Heart left ventricle (tissue), 16 donors: ENCODE results near the gene MAPK11. TPM values are rescaled to one million over a fixed set of nuclear protein-coding genes. Genes with fewer than 3 reads are reported as not detected.

ENCODE experiments used
- ATAC-seq, 4 donors: fragments of 200-7000 bp; cut with Tn5 transposase; one replicate each; pipeline ENCODE4 v1.9.1; 2020 to 2022; ENCODE audit warnings: moderate library complexity in 4 of 4, mild to moderate bottlenecking in 3 of 4, moderate number of reproducible peaks in 1 of 4
- DNase-seq, 5 donors: peaks; one replicate each; pipeline ENCODE4 v3.0.0-alpha.2; 2020
- H3K27ac ChIP-seq, 12 donors: fragments of 200-600 bp; sonication (generic) in 4 of 12; one replicate each; pipeline versions ENCODE4 v1.5.0 to v1.8.0; 2016 to 2022; ENCODE audit warnings: mild to moderate bottlenecking in 2 of 12
- H3K27me3 ChIP-seq, 9 donors: fragments of 200-600 bp; sonication (generic) in 2 of 9; one replicate each; pipeline versions ENCODE4 v1.5.1 to v1.8.0; 2016 to 2022; ENCODE audit warnings: mild to moderate bottlenecking in 3 of 9
- H3K36me3 ChIP-seq, 9 donors: fragments of 200-600 bp; sonication (generic) in 2 of 9; one replicate each; pipeline versions ENCODE4 v1.5.0 to v1.8.0; 2018 to 2022; ENCODE audit warnings: mild to moderate bottlenecking in 2 of 9
- H3K4me1 ChIP-seq, 12 donors: fragments of 200-600 bp; sonication (generic) in 4 of 12; one replicate each; pipeline versions ENCODE4 v1.5.0 to v1.8.0; 2016 to 2022; ENCODE audit warnings: mild to moderate bottlenecking in 3 of 12
- H3K4me3 ChIP-seq, 12 donors: fragments of 200-600 bp; sonication (generic) in 4 of 12; one replicate each; pipeline versions ENCODE4 v1.5.0 to v1.8.0; 2017 to 2022; ENCODE audit warnings: mild to moderate bottlenecking in 9 of 12, moderate library complexity in 4 of 12
- H3K9me3 ChIP-seq, 12 donors: fragments of 200-600 bp; sonication (generic) in 4 of 12; one replicate each; pipeline versions ENCODE4 v1.5.0 to v1.8.0; 2016 to 2022; ENCODE audit warnings: mild to moderate bottlenecking in 1 of 12
- CTCF ChIP-seq, 12 donors: fragments of 200-600 bp; sonication (generic) in 4 of 12; IDR thresholded peaks; one replicate each; pipeline versions ENCODE4 v1.5.0 to v1.8.0; 2018 to 2022; ENCODE audit warnings: antibody characterized with exemption in 12 of 12, mild to moderate bottlenecking in 5 of 12
- POLR2A ChIP-seq, 2 donors: fragments of 450-650 bp; IDR thresholded peaks; one replicate each; pipeline ENCODE4 v1.6.1; 2017; ENCODE audit warnings: antibody characterized with exemption in 2 of 2, mild to moderate bottlenecking in 2 of 2, moderate library complexity in 2 of 2
- WGBS, 4 donors: extraction: QIAGEN DNeasy Blood & Tissue Kit in 2 of 4; methylation state at CpG; one replicate each; pipeline versions ENCODE4 v1.1.5 to v1.1.7; 2013 to 2018; 5-methylcytosine and 5-hydroxymethylcytosine counted together
- intact Hi-C, 10 donors: fragments of 100-400 bp; cut with DNase I; formaldehyde crosslinking; loops; one replicate each; pipeline versions ENCODE4 v1.11.1 to v1.14.2; 2022
- polyA plus RNA-seq, 2 donors: library from polyadenylated mRNA; stranded (reverse); fragments of 200-250 nt; gene quantifications; one replicate each; pipeline ENCODE4 v1.2.3, GENCODE V29; 2013
- total RNA-seq, 9 donors: library from RNA; depleted of rRNA in 2 of 9; stranded (reverse); fragments of >200 nt in 2 of 9; fragmentation: NEBNext Ultra II Directional in 3 of 9; extraction: Animal tissue kit (Norgen Biotek cat#: 25700) in 3 of 9; gene quantifications; one replicate each; pipeline versions ENCODE4 v1.1.0 to v1.2.4, GENCODE V29; 2016 to 2023
- donor health status: ischemic (EF 13 %, LVEDD 7.1; RV severe dilation, severe dysfunction).
- donor health status: healthy with polysubstance abuse.
- donor health status: DM: no; HTN: yes; CAD: no.
- donor health status: DM: no; HTN: no; CAD: no.
- donor health status: ischemic (EF 25% LVEDD 6.9; RV normal size, moderate dysfunction).
- donor health status: ischemic (EF 25% LVEDD 5.7; RV mildly dilated, moderate dysfunction).
- donor health status: healthy.
- donor health status: DM: yes; HTN: yes; CAD: no.
- donor health status: ischemic (EF 35%, LVEDD 5.7; RV mildly dilated, moderate dysfunction).
- donor health status: nonischemic (EF 11% LVEDD 7.7; RV severe dilation, severe dysfunction).
- donor health status: DM: yes; HTN: yes; CAD: no.
- donor health status: PGD.
- donor health status: ischemic (EF 29% LVEDD 5.4; RV normal size, mild dysfunction).
- donor health status: nonischemic (EF 23%, LVEDD 6.1; RV moderate dilation, normal function).

The MAPK11 gene
- total and polyA plus RNA-seq, 11 donors = 5.0 to 12.1 (median 7.5) TPM

GRCh38 chr22:50216684-50217520 lies 53.3 kb downstream of the MAPK11 start:
- Histone ChIP-seq H3K9me3 (no peaks in the 10 kb centered on the region), H3K4me3 (no peak overlapping the region), H3K27me3 (no peaks in the 10 kb centered on the region), H3K4me1 (peaks cover 0 to 14% (median 4%) of the 10 kb centered on the region in 12 donors), H3K36me3 (peaks cover 2 to 94% (median 84%) of the 10 kb centered on the region in 9 donors), H3K27ac (no peak overlapping the region)
- 93 to 96% (median 95%) methylated on average over 27 to 57 of the region's 57 CpGs for WGBS, 4 donors
- TF ChIP-seq POLR2A (IDR thresholded peaks at IDR 0.05) = no peak
- TF ChIP-seq CTCF (IDR thresholded peaks at IDR 0.05) = no peak
- no peak for ATAC-seq
- intact Hi-C loops = no loop called here
- no peak for DNase-seq

DNA sequence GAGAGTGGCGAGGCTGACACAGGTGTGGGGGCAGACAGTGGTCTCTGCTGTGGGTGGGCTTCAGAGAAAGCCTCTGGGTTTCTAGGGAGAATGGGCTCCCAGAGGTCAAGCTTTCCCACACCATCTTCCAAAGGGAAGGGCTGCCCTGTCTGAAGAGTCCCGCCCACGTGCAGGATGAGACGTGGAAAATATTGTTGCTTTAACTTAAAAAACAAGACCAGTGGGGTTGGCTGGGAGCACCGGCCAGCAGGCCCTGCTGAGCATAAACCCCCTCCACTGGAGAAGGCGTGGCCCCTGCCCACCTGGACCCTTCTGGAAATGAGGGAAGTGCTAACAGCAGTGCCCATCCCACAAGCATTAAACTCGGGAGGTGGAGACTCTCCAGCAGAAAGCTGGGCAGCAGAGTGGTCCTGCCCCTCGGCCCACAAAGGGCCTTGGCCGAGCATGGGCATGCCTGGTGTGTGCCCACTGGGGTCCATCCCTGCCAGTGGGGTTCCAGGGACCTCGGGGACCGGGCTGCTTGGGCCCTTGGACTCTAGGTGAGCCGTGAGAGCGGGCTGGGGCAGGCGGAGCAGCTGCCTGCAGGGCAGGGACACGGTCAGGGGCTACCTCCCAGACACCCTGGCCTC lies 54.0 kb downstream of the MAPK11 start:
- H3K4me3 ChIP-seq = no peak overlapping the region
- H3K27ac ChIP-seq = no peak overlapping the region
- no peaks in the 10 kb centered on the region for H3K27me3 ChIP-seq
- H3K36me3 ChIP-seq = peaks cover 2 to 94% (median 82%) of the 10 kb centered on the region in 9 donors
- H3K9me3 ChIP-seq = no peaks in the 10 kb centered on the region
- TF ChIP-seq CTCF (IDR thresholded peaks at IDR 0.05) (no peak), POLR2A (IDR thresholded peaks at IDR 0.05) (no peak)
- intact Hi-C loops = no loop called here
- 80 to 91% (median 86%) methylated on average over 10 to 15 of the region's 15 CpGs for WGBS, 4 donors
- DNase-seq (no peak), ATAC-seq (no peak)
- peaks cover 0 to 14% (median 4%) of the 10 kb centered on the region in 12 donors for H3K4me1 ChIP-seq

DNA sequence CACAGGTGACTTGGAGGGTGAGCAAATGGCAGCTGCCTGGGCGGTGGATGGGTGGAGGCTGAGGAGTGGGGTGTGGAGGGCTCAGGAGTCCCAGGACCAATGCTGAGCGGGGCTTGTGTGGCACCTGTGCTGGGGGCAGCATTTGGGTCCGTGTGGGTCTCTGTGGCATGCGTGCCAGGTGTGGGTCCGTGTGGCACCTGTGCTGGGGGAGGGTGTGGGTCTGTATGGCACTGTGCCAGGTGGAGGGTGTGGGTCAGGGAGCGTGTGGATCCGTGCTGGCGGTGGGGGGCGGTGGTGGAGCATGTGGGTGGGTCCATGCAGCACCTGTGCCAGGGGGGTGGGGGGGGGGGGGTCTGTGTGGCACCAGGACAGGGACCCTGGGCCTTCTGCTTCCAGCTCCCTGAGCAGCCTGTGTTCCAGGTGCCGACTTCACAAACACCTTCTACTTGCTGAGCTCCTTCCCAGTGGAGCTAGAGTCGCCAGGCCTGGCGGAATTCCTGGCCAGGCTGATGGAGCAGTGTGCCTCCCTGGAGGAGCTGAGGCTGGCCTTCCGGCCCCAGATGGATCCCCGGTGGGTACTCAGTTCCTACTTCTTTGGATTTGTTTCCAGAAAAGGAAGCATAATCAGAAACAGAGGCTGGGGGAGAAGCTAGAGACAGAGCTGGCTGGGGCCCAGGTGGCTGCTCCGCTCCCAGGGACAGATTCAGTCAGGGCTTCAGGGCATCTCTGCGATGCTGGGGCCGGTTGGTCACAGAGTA lies 54.7 kb downstream of the MAPK11 start:
- no peak for DNase-seq
- no peak for ATAC-seq
- Histone ChIP-seq H3K9me3 (no peaks in the 10 kb centered on the region), H3K27ac (no peak overlapping the region), H3K4me3 (no peak overlapping the region), H3K27me3 (no peaks in the 10 kb centered on the region), H3K4me1 (peaks cover 0 to 14% (median 4%) of the 10 kb centered on the region in 12 donors), H3K36me3 (peaks cover 2 to 94% (median 82%) of the 10 kb centered on the region in 9 donors)
- no peak for TF ChIP-seq POLR2A (IDR thresholded peaks at IDR 0.05)
- no peak for TF ChIP-seq CTCF (IDR thresholded peaks at IDR 0.05)
- WGBS, 4 donors = 69 to 81% (median 73%) methylated on average over 15 to 17 of the region's 17 CpGs
- intact Hi-C loops = no loop called here

Other genes with a start within 250 kb of the MAPK11 start
- not detected for gene TTLL8, start 212.1 kb downstream of the MAPK11 start, total RNA-seq
- not detected for gene TTLL8, start 212.1 kb downstream of the MAPK11 start, polyA plus RNA-seq
- under 1 TPM in 4 of 9 donors, not detected in 5; 0.07 to 0.80 (median 0.30) TPM for gene MLC1, start 185.0 kb downstream of the MAPK11 start, total RNA-seq
- gene MLC1, start 185.0 kb downstream of the MAPK11 start, polyA plus RNA-seq = under 1 TPM; 0.03 to 0.19 TPM
- gene MOV10L1, start 180.4 kb downstream of the MAPK11 start, total RNA-seq = under 1 TPM in 3 of 9 donors, not detected in 6; 0.09 to 0.63 (median 0.13) TPM
- gene MOV10L1, start 180.4 kb downstream of the MAPK11 start, polyA plus RNA-seq = under 1 TPM; 0.06 to 0.27 TPM
- gene PANX2, start 99.6 kb downstream of the MAPK11 start, total RNA-seq = under 1 TPM in 5 of 9 donors, not detected in 4; 0.08 to 0.77 (median 0.56) TPM
- gene PANX2, start 99.6 kb downstream of the MAPK11 start, polyA plus RNA-seq = under 1 TPM in 1 of 2 donors, not detected in 1; 0.08 TPM
- gene TRABD, start 84.5 kb downstream of the MAPK11 start, total RNA-seq = 10 to 100 TPM; 14.3 to 28.1 (median 17.5) TPM
- gene TRABD, start 84.5 kb downstream of the MAPK11 start, polyA plus RNA-seq = 10 to 100 TPM; 25.8 to 32.9 TPM
- gene SELENOO, start 69.4 kb downstream of the MAPK11 start, total RNA-seq = 10 to 100 TPM; 10.4 to 23.8 (median 12.8) TPM
- gene SELENOO, start 69.4 kb downstream of the MAPK11 start, polyA plus RNA-seq = 10 to 100 TPM; 16.0 to 20.4 TPM
- gene TUBGCP6, start 25.4 kb downstream of the MAPK11 start, total RNA-seq = 10 to 100 TPM; 14.1 to 28.8 (median 18.1) TPM
- gene TUBGCP6, start 25.4 kb downstream of the MAPK11 start, polyA plus RNA-seq = 10 to 100 TPM; 11.6 to 17.7 TPM
- gene HDAC10, start 19.1 kb downstream of the MAPK11 start, total RNA-seq = 10 to 100 TPM in 6 of 9 donors, 1 to 10 TPM in 3; 6.8 to 22.4 (median 10.9) TPM
- gene HDAC10, start 19.1 kb downstream of the MAPK11 start, polyA plus RNA-seq = 1 to 10 TPM; 6.2 to 10.0 TPM
- 10 to 100 TPM; 12.2 to 18.0 (median 15.5) TPM for gene MAPK12, start 8.7 kb downstream of the MAPK11 start, total RNA-seq
- gene MAPK12, start 8.7 kb downstream of the MAPK11 start, polyA plus RNA-seq = 10 to 100 TPM; 11.6 to 17.9 TPM
- gene PLXNB2, start 37.3 kb upstream of the MAPK11 start, total RNA-seq = 100 to 1,000 TPM in 2 of 9 donors, 10 to 100 TPM in 7; 44.4 to 139 (median 57.9) TPM
- 10 to 100 TPM; 35.1 to 40.3 TPM for gene PLXNB2, start 37.3 kb upstream of the MAPK11 start, polyA plus RNA-seq
- 1 to 10 TPM; 1.0 to 3.2 (median 2.0) TPM for gene DENND6B, start 56.6 kb upstream of the MAPK11 start, total RNA-seq
- 1 to 10 TPM; 1.0 to 1.3 TPM for gene DENND6B, start 56.6 kb upstream of the MAPK11 start, polyA plus RNA-seq
- 10 to 100 TPM; 31.6 to 68.1 (median 41.5) TPM for gene PPP6R2, start 72.9 kb upstream of the MAPK11 start, total RNA-seq
- 10 to 100 TPM; 29.6 to 42.4 TPM for gene PPP6R2, start 72.9 kb upstream of the MAPK11 start, polyA plus RNA-seq
- 10 to 100 TPM; 44.9 to 91.8 (median 63.2) TPM for gene SBF1, start 204.7 kb upstream of the MAPK11 start, total RNA-seq
- gene SBF1, start 204.7 kb upstream of the MAPK11 start, polyA plus RNA-seq = 10 to 100 TPM; 38.2 to 63.8 TPM
- gene ADM2, start 211.2 kb upstream of the MAPK11 start, total RNA-seq = under 1 TPM in 3 of 9 donors, not detected in 6; 0.04 to 0.67 (median 0.19) TPM
- gene ADM2, start 211.2 kb upstream of the MAPK11 start, polyA plus RNA-seq = under 1 TPM in 1 of 2 donors, not detected in 1; 0.22 TPM
- gene MIOX, start 216.5 kb upstream of the MAPK11 start, total RNA-seq = not detected
- not detected for gene MIOX, start 216.5 kb upstream of the MAPK11 start, polyA plus RNA-seq
- 10 to 100 TPM; 20.9 to 46.5 (median 32.1) TPM for gene LMF2, start 237.3 kb upstream of the MAPK11 start, total RNA-seq
- gene LMF2, start 237.3 kb upstream of the MAPK11 start, polyA plus RNA-seq = 10 to 100 TPM; 22.6 to 34.8 TPM
- 10 to 100 TPM; 24.7 to 34.5 (median 27.9) TPM for gene NCAPH2, start 237.8 kb upstream of the MAPK11 start, total RNA-seq
- 10 to 100 TPM; 33.9 to 43.3 TPM for gene NCAPH2, start 237.8 kb upstream of the MAPK11 start, polyA plus RNA-seq